IPS DF 4.7 (cell line): Measurements from ENCODE around the gene PROKR2.

Experiments used
- DNase-seq: peaks from one replicate; pipeline ENCODE4 v3.0.0-alpha.2; 2013; ENCODE audit warnings: low spot score; ENCODE audit errors: extremely low read depth

Gene PROKR2

GRCh38 chr20:5316188-5317158 lies at the start of gene PROKR2:
Gene PROKR2 (minus strand): TSS chr20:5316954. CDS start chr20:5314369, 2,585 bp downstream.
- no peak for DNase-seq

- no peak for DNase-seq
These were observed 48.3 kb upstream of the PROKR2 start for GRCh38 chr20:5364997-5365597.

- DNase-seq, result no peak
These were observed 47.5 kb upstream of the PROKR2 start for GRCh38 chr20:5364136-5364821.

- DNase-seq, result no peak
These were observed 46.0 kb upstream of the PROKR2 start for GRCh38 chr20:5362771-5363170.

GRCh38 chr20:5361176-5361575 lies 44.4 kb upstream of the PROKR2 start:
- no peak for DNase-seq

- no peak for DNase-seq
These were observed 41.2 kb upstream of the PROKR2 start for GRCh38 chr20:5357946-5358345.

GRCh38 chr20:5356941-5357340 lies 40.2 kb upstream of the PROKR2 start:
- no peak for DNase-seq

- no peak for DNase-seq
These were observed 38.1 kb upstream of the PROKR2 start for GRCh38 chr20:5354901-5355300.

GRCh38 chr20:5353624-5354496 lies 37.1 kb upstream of the PROKR2 start:
- DNase-seq, result no peak

- DNase-seq, result no peak
These were observed 32.7 kb upstream of the PROKR2 start for GRCh38 chr20:5349448-5349847.

- DNase-seq, result no peak
These were observed 25.3 kb upstream of the PROKR2 start for GRCh38 chr20:5342021-5342420.

- DNase-seq, result no peak
These were observed 14.6 kb upstream of the PROKR2 start for GRCh38 chr20:5331340-5331739.

- DNase-seq, result no peak
These were observed 11.5 kb upstream of the PROKR2 start for GRCh38 chr20:5328268-5328667.

- no peak for DNase-seq
These were observed 10.6 kb upstream of the PROKR2 start for GRCh38 chr20:5327356-5327755.

GRCh38 chr20:5315807-5316187 lies 957 bp downstream of the PROKR2 start:
- DNase-seq, result no peak

GRCh38 chr20:5313916-5314315 lies 2.8 kb downstream of the PROKR2 start:
- no peak for DNase-seq

- no peak for DNase-seq
These were observed 4.2 kb downstream of the PROKR2 start for GRCh38 chr20:5312518-5312917.

- DNase-seq, result no peak
These were observed 6.8 kb downstream of the PROKR2 start for GRCh38 chr20:5309971-5310370.

GRCh38 chr20:5298811-5299210 lies 17.9 kb downstream of the PROKR2 start:
- no peak for DNase-seq

GRCh38 chr20:5297280-5298004 lies 19.3 kb downstream of the PROKR2 start:
- DNase-seq, result no peak
